Stimulated activated CD8-positive, alpha-beta memory T cell treated with anti-CD3 and anti-CD28 coated beads, Interleukin-4, amount 100 ng/mL, for 1 hour (primary cell): ENCODE results near the gene KIRREL3.

Source experiments
- DNase-seq, 2 donors: peaks; one replicate each; pipeline ENCODE4 v3.0.0-alpha.2; 2020; ENCODE audit warnings: low read depth in 2 of 2, low spot score in 1 of 2

Gene KIRREL3

DNA sequence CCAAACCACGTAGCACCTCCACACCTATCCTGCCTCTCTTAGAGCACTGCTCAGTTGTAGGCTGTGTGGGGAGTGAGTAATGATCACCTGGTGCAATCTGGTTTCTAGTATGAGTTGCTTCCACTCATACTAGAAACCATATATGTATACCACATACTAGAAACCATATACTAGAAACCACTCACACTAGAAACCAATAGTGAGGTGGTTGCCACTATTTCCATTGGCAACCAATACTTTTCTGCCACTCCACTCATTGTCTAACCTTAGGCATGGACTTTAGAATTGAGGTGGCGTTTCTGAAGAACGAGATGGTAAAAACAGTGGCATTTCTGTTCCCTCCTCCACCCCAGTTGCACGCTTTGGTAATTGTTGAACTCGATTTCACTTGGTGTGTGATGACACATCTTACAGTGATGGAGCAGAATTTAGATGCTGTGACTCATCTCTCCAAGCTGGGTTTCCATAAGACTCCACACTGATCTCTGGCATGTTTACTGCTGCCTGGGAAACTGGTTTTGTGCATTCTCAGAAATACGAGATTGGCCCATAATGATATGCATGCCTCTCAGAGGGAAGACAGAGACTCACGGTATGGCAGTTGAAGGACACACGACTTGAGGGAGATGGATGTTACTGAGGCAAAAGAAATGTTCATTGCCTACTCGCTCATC, 82.9 kb downstream of the KIRREL3 start:
- DNase-seq: no peak

DNA sequence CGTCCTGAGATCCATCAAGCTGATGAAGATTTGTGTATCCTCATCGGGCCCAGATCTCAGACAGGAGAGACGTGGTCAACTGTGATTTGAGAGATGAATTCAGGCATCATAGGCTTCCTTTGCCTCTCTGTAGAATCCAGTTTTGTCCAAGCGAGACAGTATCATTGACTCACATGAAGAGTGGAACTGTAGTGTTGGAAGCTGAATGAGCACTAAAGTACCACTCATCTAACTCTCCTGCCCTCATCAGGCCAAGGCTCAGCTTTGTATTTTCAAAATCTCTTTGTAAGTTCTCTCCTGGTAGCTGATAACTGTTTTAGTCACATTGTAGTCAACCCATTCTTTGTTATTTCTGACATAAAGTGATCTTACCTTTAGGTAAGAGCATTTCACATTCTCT, 85.1 kb downstream of the KIRREL3 start:
- no peak for DNase-seq

DNA sequence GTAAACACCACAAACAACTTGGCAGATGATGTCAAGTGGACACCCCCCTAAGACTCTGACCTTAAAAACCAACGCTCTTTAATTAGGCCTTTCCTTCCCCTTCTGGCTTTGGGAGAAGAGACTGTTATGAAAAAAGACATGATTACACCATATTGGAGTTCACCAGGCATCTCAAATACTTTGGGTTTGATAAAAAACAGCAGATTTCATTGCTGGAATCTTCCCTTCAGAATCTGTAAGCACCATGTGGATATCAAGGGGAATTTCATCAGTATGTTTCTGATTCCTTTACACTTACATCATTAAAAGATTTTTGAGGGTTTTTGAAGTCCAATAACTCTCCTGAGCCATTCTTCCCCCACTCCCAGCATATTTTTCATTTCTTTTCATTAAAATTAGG, 85.6 kb downstream of the KIRREL3 start:
- DNase-seq: no peak

DNA sequence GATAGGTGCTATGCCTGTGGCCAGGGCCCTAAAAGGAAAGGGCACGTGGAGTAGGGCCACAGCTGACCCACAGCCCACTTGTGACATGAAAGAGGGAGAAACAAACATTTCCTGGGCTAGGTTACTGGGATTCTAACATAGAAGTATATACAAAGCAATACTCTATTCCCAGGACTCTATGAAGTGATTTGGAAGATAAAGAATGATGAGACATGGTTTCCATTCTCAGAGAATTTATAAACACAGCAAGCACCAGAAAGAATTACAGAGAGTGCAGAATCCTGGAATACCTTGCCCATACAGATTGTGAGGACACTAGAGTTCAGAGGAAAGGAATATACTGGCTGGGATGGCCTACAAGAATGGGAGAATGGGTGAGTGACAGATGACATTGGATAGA, 86.4 kb downstream of the KIRREL3 start:
- DNase-seq: no peak

DNA sequence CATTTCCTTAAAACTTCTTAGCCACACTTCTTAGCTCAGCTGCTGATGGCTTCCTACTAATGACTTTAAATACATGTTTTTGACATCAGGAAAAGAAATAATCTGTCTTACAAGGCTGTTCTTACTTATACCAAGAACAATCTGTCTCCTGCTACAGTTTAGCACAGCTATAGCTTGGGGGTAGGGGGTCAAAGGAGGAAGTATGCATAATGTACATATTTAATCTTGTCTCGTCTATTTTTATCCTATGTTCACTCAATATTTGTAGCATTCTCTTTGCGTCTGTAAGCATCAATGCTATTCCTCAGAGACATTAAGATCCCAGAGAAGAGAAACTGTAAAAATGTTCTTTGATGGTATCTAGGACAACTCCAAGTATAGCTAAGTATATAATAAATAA, 96.0 kb downstream of the KIRREL3 start:
- DNase-seq: no peak

GRCh38 chr11:126901783-126902182, 98.8 kb downstream of the KIRREL3 start:
- no peak for DNase-seq

GRCh38 chr11:126899961-126900748, 100.4 kb downstream of the KIRREL3 start:
- no peak for DNase-seq

GRCh38 chr11:126898802-126899201, 101.8 kb downstream of the KIRREL3 start:
- DNase-seq: no peak

DNA sequence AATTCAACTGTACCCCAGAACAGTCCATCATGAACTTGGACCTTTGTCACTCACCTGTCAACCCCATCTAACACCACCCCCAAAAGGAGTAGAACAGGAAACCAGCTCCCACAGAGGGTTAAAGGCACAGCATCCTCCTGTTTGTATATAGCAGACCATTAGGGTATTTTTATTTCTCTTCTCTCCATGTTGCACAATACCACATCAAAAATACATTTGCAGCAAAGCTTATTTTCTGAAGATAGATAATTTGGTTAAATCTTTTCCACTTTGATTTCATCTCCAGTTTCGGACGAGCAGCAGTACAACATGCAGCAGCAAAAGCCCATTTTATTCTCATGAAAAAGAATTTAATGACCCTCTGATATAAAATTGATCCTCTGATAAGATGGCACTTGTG, 103.1 kb downstream of the KIRREL3 start:
- no peak for DNase-seq

DNA sequence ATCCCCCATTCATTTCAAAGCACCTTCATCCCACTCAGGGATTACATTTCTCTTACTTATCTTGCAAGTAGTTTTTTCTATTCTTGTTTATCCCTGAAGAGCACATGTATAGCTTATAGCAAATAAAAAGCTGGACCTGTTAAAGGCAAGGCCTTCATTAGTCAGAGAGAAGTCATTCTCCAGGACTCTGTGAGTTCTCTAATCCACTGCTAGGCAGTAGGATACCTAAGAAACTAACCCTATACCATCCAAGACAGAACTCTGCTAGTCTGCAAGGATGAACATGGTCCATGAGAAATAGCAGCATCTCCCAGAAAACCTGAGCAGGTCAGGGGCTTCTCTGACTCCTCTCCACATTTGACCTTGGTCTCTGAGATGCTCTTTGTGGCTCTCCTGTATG, 104.5 kb downstream of the KIRREL3 start:
- DNase-seq: no peak

GRCh38 chr11:126893796-126894195, 106.8 kb downstream of the KIRREL3 start:
- no peak for DNase-seq

DNA sequence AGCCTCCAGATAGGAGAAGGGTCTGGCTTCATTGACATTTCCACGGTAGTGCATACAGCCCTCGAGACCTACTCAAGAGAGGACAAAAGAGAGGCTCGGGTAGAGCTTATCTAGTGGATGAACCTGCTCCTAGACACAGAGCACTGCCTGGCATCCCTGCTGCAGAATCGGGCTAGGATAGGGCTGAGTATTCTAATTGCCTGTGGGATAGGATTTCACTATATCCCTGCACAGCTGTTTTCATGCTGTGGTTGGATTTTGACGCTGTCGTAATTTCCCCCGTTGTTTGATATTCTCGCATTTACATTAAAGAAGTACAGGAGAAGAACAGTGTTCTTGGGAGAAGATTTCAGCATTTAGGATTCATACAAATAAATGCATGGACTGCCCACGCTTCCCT, 107.8 kb downstream of the KIRREL3 start:
- no peak for DNase-seq

- no peak for DNase-seq
Measured at GRCh38 chr11:126891556-126892217, 108.9 kb downstream of the KIRREL3 start.

- DNase-seq: no peak
Measured at GRCh38 chr11:126890561-126890960, 110.0 kb downstream of the KIRREL3 start.

- no peak for DNase-seq
Measured at GRCh38 chr11:126888115-126888712, 112.4 kb downstream of the KIRREL3 start.

DNA sequence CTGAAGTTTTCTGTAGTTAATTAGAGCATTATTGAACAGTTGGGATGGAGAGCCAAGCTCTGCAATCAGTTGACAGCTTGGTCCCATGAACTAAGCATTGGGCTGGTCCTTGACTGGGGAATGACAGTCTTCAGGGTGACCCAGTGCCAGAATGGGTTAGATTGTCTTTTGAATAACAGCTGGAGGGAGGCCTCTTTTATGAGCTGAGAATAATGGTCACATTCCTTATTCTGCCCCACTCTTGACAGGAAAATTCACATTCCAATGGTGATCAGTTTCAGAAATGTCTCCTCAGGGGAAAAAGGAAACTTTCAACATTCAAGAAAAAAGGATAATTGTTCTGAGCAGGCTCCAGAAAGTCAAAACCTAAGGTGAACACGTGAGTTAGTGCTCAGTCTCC, 113.9 kb downstream of the KIRREL3 start:
- DNase-seq: no peak

DNA sequence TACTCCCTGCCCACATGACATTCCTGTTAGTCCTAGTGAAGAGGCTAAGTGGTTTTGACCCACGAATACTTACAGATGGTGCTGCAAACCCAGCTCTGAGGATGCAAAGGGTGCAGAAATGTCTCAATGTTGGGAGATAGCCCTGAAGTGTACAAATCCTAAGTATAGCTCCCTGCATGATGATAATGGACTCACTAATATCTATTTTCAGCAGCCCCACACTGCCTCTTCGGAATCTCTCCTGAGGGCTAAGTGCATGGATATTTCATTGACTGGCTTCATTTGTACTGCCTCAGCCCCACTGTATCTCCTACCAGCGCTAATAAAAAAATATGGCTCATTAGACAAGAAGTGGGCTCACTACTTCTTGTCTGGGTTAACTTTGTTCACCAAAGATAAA, 114.5 kb downstream of the KIRREL3 start:
- DNase-seq: no peak

GRCh38 chr11:126884594-126884993, 116.0 kb downstream of the KIRREL3 start:
- DNase-seq: no peak

- no peak for DNase-seq
Measured at GRCh38 chr11:126884192-126884591, 116.4 kb downstream of the KIRREL3 start.

DNA sequence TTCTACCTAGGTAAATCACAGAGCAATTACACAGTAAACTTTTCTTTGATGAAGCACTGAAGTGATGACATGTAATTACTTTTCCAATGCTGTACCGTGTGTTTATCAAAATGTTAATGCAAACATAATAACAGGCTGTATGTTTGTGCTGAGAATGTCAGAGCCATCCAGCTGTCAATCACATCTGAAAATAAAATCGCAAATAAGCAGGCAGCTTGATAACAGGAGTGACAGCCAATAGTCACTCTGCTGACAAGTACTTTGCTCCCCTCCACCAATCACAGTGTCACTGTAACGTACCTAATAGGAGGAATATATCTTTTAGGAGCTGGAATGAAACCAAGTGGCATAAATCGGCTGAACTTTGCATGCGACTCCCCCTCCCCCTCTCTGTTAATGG, 119.7 kb downstream of the KIRREL3 start:
- no peak for DNase-seq

- no peak for DNase-seq
Measured at GRCh38 chr11:126879516-126879915, 121.1 kb downstream of the KIRREL3 start.

- DNase-seq: no peak
Measured at GRCh38 chr11:126878913-126879482, 121.6 kb downstream of the KIRREL3 start.
